Neural cell (in vitro differentiated cells): ENCODE results near the gene RFX6. TPM values are rescaled to one million over a fixed set of nuclear protein-coding genes. Genes with fewer than 3 reads are reported as not detected.

Experiments
- H2AFZ ChIP-seq: fragments of 200-600, 300-800 bp; sonication (generic), shearing (Covaris generic); 2 replicates; pipeline ENCODE4 v1.6.0; 2014; ENCODE audit warnings: low read depth, mild to moderate bottlenecking, antibody characterized with exemption, low read length, moderate library complexity
- H3F3A ChIP-seq: fragments of 200-600 bp; shearing (Covaris generic); 2 replicates; pipeline ENCODE4 v1.6.1; 2016; ENCODE audit warnings: mild to moderate bottlenecking, moderate library complexity, mixed read lengths, antibody characterized with exemption, low read length; ENCODE audit not compliant: insufficient read depth, poor library complexity, severe bottlenecking
- H3K27ac ChIP-seq: fragments of 200-600, 300-800 bp; sonication (generic), shearing (Covaris generic); 2 replicates; pipeline ENCODE4 v1.5.1; 2014; ENCODE audit warnings: mild to moderate bottlenecking, low read length, moderate library complexity
- H3K27me3 ChIP-seq: fragments of 300-800, 200-600 bp; sonication (generic), shearing (Covaris generic); 2 replicates; pipeline ENCODE4 v1.6.0; 2014; ENCODE audit warnings: mild to moderate bottlenecking, low read depth, low read length, moderate library complexity; ENCODE audit not compliant: insufficient read depth
- H3K36me3 ChIP-seq: fragments of 300-800, 200-600 bp; sonication (generic), shearing (Covaris generic); 2 replicates; pipeline ENCODE4 v1.5.1; 2014; ENCODE audit warnings: mild to moderate bottlenecking, antibody characterized with exemption, low read length, moderate library complexity; ENCODE audit not compliant: insufficient read depth
- H3K4me2 ChIP-seq: fragments of 300-800, 200-600 bp; sonication (generic), shearing (Covaris generic); 2 replicates; pipeline ENCODE4 v1.6.0; 2014; ENCODE audit warnings: mild to moderate bottlenecking, low read length
- H3K4me3 ChIP-seq: fragments of 300-800, 200-600 bp; sonication (generic), shearing (Covaris generic); 2 replicates; pipeline ENCODE4 v1.5.1; 2014; ENCODE audit warnings: mild to moderate bottlenecking, low read length, moderate library complexity
- H3K79me2 ChIP-seq: fragments of 200-600 bp; shearing (Covaris generic); replicated peaks from 2 replicates; pipeline ENCODE4 v1.6.0; 2014; ENCODE audit warnings: mild to moderate bottlenecking, low read length, moderate library complexity; ENCODE audit not compliant: insufficient read depth
- H3K9ac ChIP-seq: fragments of 300-800, 200-600 bp; sonication (generic), shearing (Covaris generic); 2 replicates; pipeline ENCODE4 v1.6.1; 2016; ENCODE audit warnings: mild to moderate bottlenecking, low read length, mixed read lengths
- H3K9me2 ChIP-seq: fragments of 200-600 bp; shearing (Covaris generic); 2 replicates; pipeline ENCODE4 v1.6.1; 2016; ENCODE audit warnings: mild to moderate bottlenecking, low read length, mixed read lengths; ENCODE audit not compliant: insufficient read depth
- H3K9me3 ChIP-seq: fragments of 200-600, 300-800 bp; sonication (generic), shearing (Covaris generic); 2 replicates; pipeline ENCODE4 v1.6.1; 2016; ENCODE audit warnings: mild to moderate bottlenecking, mixed run types, low read length, moderate library complexity, mixed read lengths
- H4K20me1 ChIP-seq: fragments of 200-600 bp; shearing (Covaris generic); 2 replicates; pipeline ENCODE4 v1.6.1; 2016; ENCODE audit warnings: mild to moderate bottlenecking, mixed run types; ENCODE audit not compliant: insufficient read depth
- EP300 ChIP-seq: fragments of 450-650 bp; conservative IDR thresholded peaks from 2 replicates; pipeline ENCODE4 v1.6.1; 2014; ENCODE audit warnings: antibody characterized with exemption, mild to moderate bottlenecking, moderate library complexity; ENCODE audit not compliant: poor library complexity, severe bottlenecking
- EZH2 ChIP-seq: fragments of 200-600, 300-800 bp; shearing (Covaris generic), sonication (generic); IDR thresholded peaks from 2 replicates; pipeline ENCODE4 v1.6.1; 2014; ENCODE audit warnings: antibody characterized with exemption, low read length, borderline replicate concordance, mild to moderate bottlenecking; ENCODE audit not compliant: insufficient read depth, poor library complexity, severe bottlenecking
- MXI1 ChIP-seq: fragments of 450-650 bp; conservative IDR thresholded peaks from 2 replicates; pipeline ENCODE4 v1.6.1; 2014; ENCODE audit warnings: antibody characterized with exemption, mild to moderate bottlenecking; ENCODE audit not compliant: poor library complexity, severe bottlenecking
- POLR2AphosphoS5 ChIP-seq: IDR thresholded peaks from 2 replicates; pipeline ENCODE4 v1.6.1; 2012
- RAD21 ChIP-seq: fragments of 450-650 bp; conservative IDR thresholded peaks from 2 replicates; pipeline ENCODE4 v1.6.1; 2014; ENCODE audit warnings: antibody characterized with exemption, mild to moderate bottlenecking, moderate library complexity
- REST ChIP-seq: IDR thresholded peaks from 2 replicates; pipeline ENCODE4 v1.6.1; 2012; ENCODE audit warnings: borderline replicate concordance
- SMC3 ChIP-seq: fragments of 450-650 bp; conservative IDR thresholded peaks from 2 replicates; pipeline ENCODE4 v1.6.1; 2014; ENCODE audit warnings: antibody characterized with exemption, mild to moderate bottlenecking, moderate library complexity; ENCODE audit not compliant: poor library complexity
- TAF1 ChIP-seq: IDR thresholded peaks from 2 replicates; pipeline ENCODE4 v1.6.1; 2012; ENCODE audit warnings: low read depth
- polyA plus RNA-seq: library from polyadenylated mRNA; depleted of rRNA; stranded (reverse); fragments of >200 nt; gene quantifications from 2 replicates; pipeline ENCODE4 v1.2.3, GENCODE V29; 2014
- TF ChIP-seq, protein P1 (sequence below): fragments of 450-650 bp; IDR thresholded peaks from 2 replicates; pipeline ENCODE4 v1.5.1; 2014; ENCODE audit warnings: antibody characterized with exemption, mild to moderate bottlenecking, moderate library complexity; ENCODE audit not compliant: poor library complexity, severe bottlenecking

Gene RFX6
- polyA plus RNA-seq, 1 donor from 2014 or later: not detected

GRCh38 chr6:116884530-116884929, 7.5 kb downstream of the RFX6 start:
- TF ChIP-seq EZH2: no peak
- no peak for TF ChIP-seq SMC3
- no peak for TF ChIP-seq TAF1
- TF ChIP-seq EP300: no peak
- TF ChIP-seq RAD21: no peak
- TF ChIP-seq, protein P1, sequence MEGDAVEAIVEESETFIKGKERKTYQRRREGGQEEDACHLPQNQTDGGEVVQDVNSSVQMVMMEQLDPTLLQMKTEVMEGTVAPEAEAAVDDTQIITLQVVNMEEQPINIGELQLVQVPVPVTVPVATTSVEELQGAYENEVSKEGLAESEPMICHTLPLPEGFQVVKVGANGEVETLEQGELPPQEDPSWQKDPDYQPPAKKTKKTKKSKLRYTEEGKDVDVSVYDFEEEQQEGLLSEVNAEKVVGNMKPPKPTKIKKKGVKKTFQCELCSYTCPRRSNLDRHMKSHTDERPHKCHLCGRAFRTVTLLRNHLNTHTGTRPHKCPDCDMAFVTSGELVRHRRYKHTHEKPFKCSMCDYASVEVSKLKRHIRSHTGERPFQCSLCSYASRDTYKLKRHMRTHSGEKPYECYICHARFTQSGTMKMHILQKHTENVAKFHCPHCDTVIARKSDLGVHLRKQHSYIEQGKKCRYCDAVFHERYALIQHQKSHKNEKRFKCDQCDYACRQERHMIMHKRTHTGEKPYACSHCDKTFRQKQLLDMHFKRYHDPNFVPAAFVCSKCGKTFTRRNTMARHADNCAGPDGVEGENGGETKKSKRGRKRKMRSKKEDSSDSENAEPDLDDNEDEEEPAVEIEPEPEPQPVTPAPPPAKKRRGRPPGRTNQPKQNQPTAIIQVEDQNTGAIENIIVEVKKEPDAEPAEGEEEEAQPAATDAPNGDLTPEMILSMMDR: no peak
- no peak for TF ChIP-seq POLR2AphosphoS5
- no peak for TF ChIP-seq REST
- TF ChIP-seq MXI1: no peak
- Histone ChIP-seq H4K20me1 (no peaks in the 10 kb centered on the region), H3F3A (no peaks in the 10 kb centered on the region), H3K27me3 (peaks cover 10% of the 10 kb centered on the region), H3K4me2 (no peak overlapping the region), H3K9me2 (no peaks in the 10 kb centered on the region), H3K4me3 (no peak overlapping the region), H2AFZ (no peak overlapping the region), H3K9ac (no peak overlapping the region), H3K36me3 (no peaks in the 10 kb centered on the region), H3K9me3 (no peaks in the 10 kb centered on the region), H3K27ac (no peak overlapping the region), H3K79me2 (no peaks in the 10 kb centered on the region)

DNA sequence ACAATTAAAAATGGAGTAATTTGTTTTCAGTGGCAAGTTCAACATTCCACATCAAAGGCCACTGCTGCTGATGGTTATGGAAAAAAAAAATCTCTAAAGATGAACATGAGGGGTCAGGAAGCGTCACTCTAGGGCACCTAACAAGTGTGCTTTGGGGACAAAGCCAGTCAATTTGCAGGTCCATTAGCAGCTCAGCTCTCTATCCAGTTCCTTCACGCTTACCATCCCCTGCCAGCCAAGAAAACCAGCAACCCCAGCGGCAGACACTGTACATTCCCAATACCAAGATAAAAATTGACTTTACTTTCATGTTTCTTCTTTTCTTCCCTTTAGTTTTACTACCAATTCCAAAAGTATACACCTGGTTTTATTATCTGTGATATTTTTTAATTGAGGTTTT, 10.1 kb downstream of the RFX6 start:
- no peak for TF ChIP-seq EP300
- TF ChIP-seq REST: no peak
- TF ChIP-seq TAF1: no peak
- TF ChIP-seq, protein P1: no peak
- TF ChIP-seq SMC3: no peak
- TF ChIP-seq MXI1: no peak
- TF ChIP-seq EZH2: no peak
- TF ChIP-seq RAD21: no peak
- no peak for TF ChIP-seq POLR2AphosphoS5
- Histone ChIP-seq H3K79me2 (no peaks in the 10 kb centered on the region), H3F3A (no peaks in the 10 kb centered on the region), H4K20me1 (no peaks in the 10 kb centered on the region), H3K27ac (no peak overlapping the region), H3K27me3 (no peaks in the 10 kb centered on the region), H3K4me3 (no peak overlapping the region), H2AFZ (no peak overlapping the region), H3K9me2 (no peaks in the 10 kb centered on the region), H3K36me3 (no peaks in the 10 kb centered on the region), H3K9me3 (no peaks in the 10 kb centered on the region), H3K9ac (no peak overlapping the region), H3K4me2 (no peak overlapping the region)
